Prostate gland (tissue), 2 donors: ENCODE results near the gene GRAMD2A. TPM values are rescaled to one million over a fixed set of nuclear protein-coding genes. Genes with fewer than 3 reads are reported as not detected.

Source experiments
- DNase-seq: peaks from one replicate; pipeline ENCODE4 v3.0.0-alpha.2; 2019; ENCODE audit warnings: low spot score
- H3K27ac ChIP-seq, 2 donors: fragments of 200-600 bp; sonication (generic); 2 replicates each; pipeline ENCODE4 v1.5.1; 2017 to 2019
- H3K27me3 ChIP-seq: fragments of 200-600 bp; sonication (generic); replicated peaks from 2 replicates; pipeline ENCODE4 v1.5.1; 2019; ENCODE audit not compliant: insufficient read depth
- H3K36me3 ChIP-seq, 2 donors: fragments of 200-600 bp; sonication (generic); 1 replicate in 1 of 2; 2 replicates in 1 of 2; pipeline versions ENCODE4 v1.5.1 to v1.8.1; 2017 to 2019
- H3K4me1 ChIP-seq: fragments of 200-600 bp; sonication (generic); replicated peaks from 2 replicates; pipeline ENCODE4 v1.5.1; 2019
- H3K4me3 ChIP-seq, 2 donors: fragments of 200-600 bp; sonication (generic); 2 replicates each; pipeline ENCODE4 v1.5.1; 2017 to 2019
- H3K9me3 ChIP-seq: fragments of 200-600 bp; sonication (generic); 2 replicates; pipeline ENCODE4 v1.5.1; 2017
- CTCF ChIP-seq, 4 experiments: fragments of 200-600 bp in 2 of 4; fragments of 450-650 bp in 2 of 4; sonication (generic) in 2 of 4; IDR thresholded peaks; 1 replicate in 3 of 4; 2 replicates in 1 of 4; pipeline ENCODE4 v1.5.1; 2016 to 2019; ENCODE audit warnings: antibody characterized with exemption in 4 of 4, mild to moderate bottlenecking in 2 of 4, moderate library complexity in 2 of 4
- POLR2A ChIP-seq: fragments of 450-650 bp; IDR thresholded peaks from one replicate; pipeline ENCODE4 v1.6.1; 2016; ENCODE audit warnings: antibody characterized with exemption, mild to moderate bottlenecking
- POLR2AphosphoS5 ChIP-seq: sonication (generic); formaldehyde crosslinking; IDR thresholded peaks from one replicate; pipeline ENCODE4 v1.6.1; 2017; ENCODE audit warnings: antibody characterized with exemption
- WGBS: methylation state at CpG from one replicate; pipeline ENCODE4 v1.1.5; 2018; 5-methylcytosine and 5-hydroxymethylcytosine counted together
- intact Hi-C: fragments of 100-400 bp; cut with DNase I; formaldehyde crosslinking; loops from one replicate; pipeline ENCODE4 v1.14.2; 2022
- total RNA-seq, 2 donors: library from RNA; depleted of rRNA; stranded (reverse); fragments of >200 nt; gene quantifications; one replicate each; pipeline ENCODE4 v1.1.0, GENCODE V29; 2016

Gene GRAMD2A
- total RNA-seq, 2 donors from 2014 or later, result 4.3 to 6.4 TPM

GRCh38 chr15:72199721-72200212, 2.2 kb upstream of the GRAMD2A start:
- peak; percentile 87 for DNase-seq
- H3K36me3 ChIP-seq, result peaks cover 13 to 16% of the 10 kb centered on the region in 2 donors
- no peaks in the 10 kb centered on the region for H3K4me1 ChIP-seq
- peak; percentile 64 to 94 (median 88) for TF ChIP-seq CTCF (IDR thresholded peaks at IDR 0.05)
- TF ChIP-seq POLR2AphosphoS5, result peak; percentile 80
- no peak for TF ChIP-seq POLR2A
- H3K9me3 ChIP-seq, result no peaks in the 10 kb centered on the region
- WGBS, result 58% methylated on average over 2 of the region's 2 CpGs
- no peak overlapping the region for H3K4me3 ChIP-seq
- intact Hi-C loops, result loop anchor here (5.0 kb wide), 2 partner anchors 33 to 73 kb away; partner anchors contain the start of genes PARP6 and PKM
- no peaks in the 10 kb centered on the region for H3K27me3 ChIP-seq
- H3K27ac ChIP-seq, result no peak overlapping the region

DNA sequence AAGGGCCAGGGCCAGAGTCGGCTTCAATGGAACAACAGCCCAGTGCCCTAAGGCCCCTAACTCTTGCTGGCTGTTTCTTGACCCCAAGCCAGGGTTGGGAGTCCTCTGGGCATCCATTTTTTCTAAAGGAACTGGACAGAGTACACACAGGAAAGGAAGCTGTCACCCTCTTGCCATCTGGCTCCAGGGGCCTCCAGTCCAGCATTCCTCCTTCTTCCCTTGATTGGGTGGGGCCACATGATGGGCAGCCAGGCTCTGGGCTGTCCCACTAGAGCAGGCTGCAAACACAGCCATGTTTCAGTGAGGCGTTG, 1.6 kb upstream of the GRAMD2A start:
- TF ChIP-seq POLR2A, result no peak
- no peak for TF ChIP-seq POLR2AphosphoS5
- no peak for TF ChIP-seq CTCF (IDR thresholded peaks at IDR 0.05)
- no peak for DNase-seq
- intact Hi-C loops, result loop anchor here (5.0 kb wide), 1 partner anchor 33 kb away; the partner anchor contains the start of gene PKM
- 73% methylated on average over 2 of the region's 2 CpGs for WGBS
- Histone ChIP-seq H3K4me1 (no peaks in the 10 kb centered on the region), H3K9me3 (no peaks in the 10 kb centered on the region), H3K27ac (no peak overlapping the region), H3K36me3 (peaks cover 13 to 16% of the 10 kb centered on the region in 2 donors), H3K27me3 (no peaks in the 10 kb centered on the region), H3K4me3 (no peak overlapping the region)

GRCh38 chr15:72198356-72199204, 993 bp upstream of the GRAMD2A start:
- peaks cover 13 to 15% of the 10 kb centered on the region in 2 donors for H3K36me3 ChIP-seq
- no peak for DNase-seq
- no peak overlapping the region for H3K27ac ChIP-seq
- 67% methylated on average over 11 of the region's 11 CpGs for WGBS
- no peaks in the 10 kb centered on the region for H3K9me3 ChIP-seq
- H3K4me3 ChIP-seq, result no peak overlapping the region
- intact Hi-C loops, result loop anchor here (5.0 kb wide), 1 partner anchor 34 kb away; the partner anchor contains the start of gene PKM
- H3K27me3 ChIP-seq, result no peaks in the 10 kb centered on the region
- TF ChIP-seq POLR2A, result no peak
- TF ChIP-seq POLR2AphosphoS5, result no peak
- TF ChIP-seq CTCF (IDR thresholded peaks at IDR 0.05), result no peak
- no peaks in the 10 kb centered on the region for H3K4me1 ChIP-seq

DNA sequence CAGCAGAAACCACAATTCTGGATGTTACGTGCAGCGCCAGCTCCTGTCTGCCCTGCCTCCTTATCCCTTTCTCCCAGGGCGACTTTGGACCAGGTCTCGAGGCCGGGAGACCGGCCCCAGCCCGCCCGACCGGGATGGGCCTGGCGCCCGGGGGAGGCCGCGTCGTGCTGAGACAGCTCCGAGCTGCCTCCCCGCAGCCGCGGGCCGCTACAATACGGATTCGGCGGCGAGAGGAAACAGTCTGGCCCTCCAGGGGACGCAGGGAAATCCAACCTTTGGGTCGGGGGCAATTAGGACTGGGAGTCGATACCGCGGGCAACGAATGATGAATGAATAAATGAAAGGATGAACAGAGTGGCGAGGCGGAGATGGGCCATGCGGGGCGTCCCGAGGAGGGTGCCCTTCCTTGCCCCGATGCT, 537 bp downstream of the GRAMD2A start:
- H3K4me1 ChIP-seq, result no peaks in the 10 kb centered on the region
- peak overlapping the region; percentile 38 to 50 for H3K4me3 ChIP-seq
- peak overlapping the region; percentile 26 to 53 for H3K27ac ChIP-seq
- no peak for DNase-seq
- H3K27me3 ChIP-seq, result no peaks in the 10 kb centered on the region
- 9% methylated on average over 35 of the region's 35 CpGs for WGBS
- peaks cover under 1 to 4% of the 10 kb centered on the region in 2 donors for H3K36me3 ChIP-seq
- no peaks in the 10 kb centered on the region for H3K9me3 ChIP-seq
- intact Hi-C loops, result loop anchor here (5.0 kb wide), 1 partner anchor 35 kb away; the partner anchor contains the start of gene PKM
- TF ChIP-seq POLR2AphosphoS5 (no peak), POLR2A (no peak), CTCF (IDR thresholded peaks at IDR 0.05) (no peak)
